ENCODE measurements around the gene LAMA3. TPM values are rescaled to one million over a fixed set of nuclear protein-coding genes. Genes with fewer than 3 reads are reported as not detected.

Gene LAMA3
- total RNA-seq, 1 experiment from 2014 or later = 5.6 TPM

DNA sequence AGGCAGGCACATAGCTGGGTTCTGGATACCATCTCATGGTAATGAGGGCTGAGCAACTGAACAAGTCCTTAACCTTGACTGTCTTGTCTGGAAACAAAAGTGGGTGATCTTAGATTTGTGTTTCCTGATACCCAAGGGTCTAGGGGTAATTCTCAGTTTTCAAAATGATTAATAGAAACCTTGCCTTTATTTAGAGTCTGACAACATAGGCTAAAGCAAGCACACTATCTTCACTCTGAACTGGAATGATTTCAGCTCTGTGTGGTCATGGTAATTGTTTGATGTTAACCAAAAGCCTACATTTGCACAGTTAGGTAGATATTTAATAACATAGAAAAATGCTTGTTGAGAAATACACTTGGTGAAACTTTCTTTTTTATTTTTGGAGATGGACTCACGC, 6.8 kb upstream of the LAMA3 start:
- CTCF ChIA-PET = interaction anchor here (0.5 kb wide), 1 partner anchor 28 kb away, joined by 3 read pairs; no protein-coding TSS in a partner anchor
- RAD21 ChIA-PET (ENCODE audit: low non-redundant PET in 1 of 2, low total read pairs in 2 of 2, uncharacterized antibody in 2 of 2, unreplicated experiment in 2 of 2) = no interaction called here
- ATAC-seq (no peak), DNase-seq (ENCODE audit: low read depth, low spot score) (no peak)
- H3K9me2 ChIP-seq (ENCODE audit: insufficient read depth) = no peaks in the 10 kb centered on the region
- H3K9me3 ChIP-seq (ENCODE audit: control insufficient read depth in 1 of 2, insufficient read depth in 1 of 2, low read depth in 1 of 2, low read length in 2 of 2) = no peaks in the 10 kb centered on the region
- no TSS peak for BruUV-seq (replicated peaks)
- no peak for TF ChIP-seq EGR1 (IDR thresholded peaks at IDR 0.05; ENCODE audit: low read depth)
- TF ChIP-seq EZH2 (IDR thresholded peaks at IDR 0.05) = no peak
- no peak for TF ChIP-seq TCF7L2 (IDR thresholded peaks at IDR 0.05; ENCODE audit: borderline replicate concordance, extremely low read depth, insufficient read depth, insufficient read length)
- no peak for TF ChIP-seq RAD21 (IDR thresholded peaks at IDR 0.05; ENCODE audit: low read depth)
- TF ChIP-seq SP1 (IDR thresholded peaks at IDR 0.05; ENCODE audit: low read depth) = no peak
- no peak for TF ChIP-seq YY1 (IDR thresholded peaks at IDR 0.05; ENCODE audit: extremely low read depth, insufficient replicate concordance, low read depth, low read length)
- no peak for TF ChIP-seq SRF (IDR thresholded peaks at IDR 0.05; ENCODE audit: low read depth)
- TF ChIP-seq SIN3A (IDR thresholded peaks at IDR 0.05; ENCODE audit: low read depth) = no peak
- no peak overlapping the region for H3K27ac ChIP-seq (ENCODE audit: low read depth, low read length)
- peaks cover 0 to under 1% of the 10 kb centered on the region in 2 experiments; a peak in 1 of 4 replicates for H3K4me1 ChIP-seq (ENCODE audit: control insufficient read depth in 1 of 2, insufficient read depth in 2 of 2, low read length in 2 of 2)
- H2AFZ ChIP-seq (ENCODE audit: low read depth, low read length, poor library complexity, severe bottlenecking) = no peak overlapping the region
- no peak overlapping the region for H3K9ac ChIP-seq (ENCODE audit: low read length)
- no peaks in the 10 kb centered on the region for H4K20me1 ChIP-seq (ENCODE audit: insufficient read depth)
- no peak overlapping the region for H3K4me2 ChIP-seq (ENCODE audit: low read length)
- H3K4me3 ChIP-seq (replicated peaks in 1 of 2; ENCODE audit: low read depth in 1 of 2, low read length in 2 of 2) = no peak overlapping the region
- POLR2A ChIA-PET = no interaction called here
- intact Hi-C loops (cut with micrococcal nuclease) = no loop called here
- H3K36me3 ChIP-seq (ENCODE audit: control insufficient read depth in 1 of 2, insufficient read depth in 2 of 2, low read length in 2 of 2) = no peaks in the 10 kb centered on the region
- H3K27me3 ChIP-seq (ENCODE audit: insufficient read depth, low read length) = no peaks in the 10 kb centered on the region
- no peaks in the 10 kb centered on the region for H3K79me2 ChIP-seq (ENCODE audit: insufficient read depth, low read length)

DNA sequence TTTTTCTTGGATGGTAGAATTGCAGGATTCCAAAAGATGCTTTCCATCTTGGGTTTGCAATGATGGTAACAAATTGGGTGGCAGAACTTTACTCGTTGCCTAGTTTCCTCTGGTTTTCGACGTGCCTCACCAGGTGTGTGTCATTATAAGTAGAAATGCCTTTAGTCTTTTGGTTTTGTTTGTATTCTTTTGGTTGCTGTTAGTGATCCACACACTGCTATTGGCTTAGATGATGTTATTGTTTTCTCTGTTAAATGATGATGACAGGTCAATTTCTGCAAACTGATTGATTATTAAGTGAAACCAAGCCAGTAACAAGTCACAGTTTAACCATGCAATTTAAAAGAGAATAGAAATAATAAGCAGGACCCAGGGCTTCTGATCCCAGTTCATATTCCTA, 6.1 kb upstream of the LAMA3 start:
- intact Hi-C loops (cut with micrococcal nuclease) = no loop called here
- Histone ChIP-seq H3K4me3 (replicated peaks in 1 of 2; ENCODE audit: low read depth in 1 of 2, low read length in 2 of 2) (no peak overlapping the region), H3K27me3 (ENCODE audit: insufficient read depth, low read length) (no peaks in the 10 kb centered on the region), H2AFZ (ENCODE audit: low read depth, low read length, poor library complexity, severe bottlenecking) (no peak overlapping the region), H3K9me3 (ENCODE audit: control insufficient read depth in 1 of 2, insufficient read depth in 1 of 2, low read depth in 1 of 2, low read length in 2 of 2) (no peaks in the 10 kb centered on the region), H3K9ac (ENCODE audit: low read length) (no peak overlapping the region), H3K79me2 (ENCODE audit: insufficient read depth, low read length) (no peaks in the 10 kb centered on the region), H3K27ac (ENCODE audit: low read depth, low read length) (no peak overlapping the region), H3K36me3 (ENCODE audit: control insufficient read depth in 1 of 2, insufficient read depth in 2 of 2, low read length in 2 of 2) (no peaks in the 10 kb centered on the region), H4K20me1 (ENCODE audit: insufficient read depth) (no peaks in the 10 kb centered on the region), H3K9me2 (ENCODE audit: insufficient read depth) (no peaks in the 10 kb centered on the region), H3K4me1 (ENCODE audit: control insufficient read depth in 1 of 2, insufficient read depth in 2 of 2, low read length in 2 of 2) (peaks cover 0 to 3% of the 10 kb centered on the region in 2 experiments; a peak in 3 of 4 replicates), H3K4me2 (ENCODE audit: low read length) (no peak overlapping the region)
- POLR2A ChIA-PET = no interaction called here
- no peak for TF ChIP-seq ELF1 (IDR thresholded peaks at IDR 0.05; ENCODE audit: borderline replicate concordance, low read depth)
- no peak for TF ChIP-seq ZFX (IDR thresholded peaks at IDR 0.05)
- TF ChIP-seq SP1 (IDR thresholded peaks at IDR 0.05; ENCODE audit: low read depth) = no peak
- no peak for TF ChIP-seq FOSL1 (IDR thresholded peaks at IDR 0.05; ENCODE audit: low read depth)
- no peak for TF ChIP-seq JUND (IDR thresholded peaks at IDR 0.05)
- no peak for TF ChIP-seq ZNF274 (IDR thresholded peaks at IDR 0.05; ENCODE audit: low read depth, low read length)
- no peak for TF ChIP-seq EZH2 (IDR thresholded peaks at IDR 0.05)
- TF ChIP-seq EZH2phosphoT487 (IDR thresholded peaks at IDR 0.05; ENCODE audit: borderline replicate concordance) = no peak
- no peak for TF ChIP-seq EGR1 (IDR thresholded peaks at IDR 0.05; ENCODE audit: low read depth)
- TF ChIP-seq TCF7L2 (IDR thresholded peaks at IDR 0.05; ENCODE audit: borderline replicate concordance, extremely low read depth, insufficient read depth, insufficient read length) = no peak
- TF ChIP-seq, protein P1, sequence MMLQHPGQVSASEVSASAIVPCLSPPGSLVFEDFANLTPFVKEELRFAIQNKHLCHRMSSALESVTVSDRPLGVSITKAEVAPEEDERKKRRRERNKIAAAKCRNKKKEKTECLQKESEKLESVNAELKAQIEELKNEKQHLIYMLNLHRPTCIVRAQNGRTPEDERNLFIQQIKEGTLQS (IDR thresholded peaks at IDR 0.05) = no peak
- no peak for TF ChIP-seq SIN3A (IDR thresholded peaks at IDR 0.05; ENCODE audit: low read depth)
- TF ChIP-seq, protein P2, sequence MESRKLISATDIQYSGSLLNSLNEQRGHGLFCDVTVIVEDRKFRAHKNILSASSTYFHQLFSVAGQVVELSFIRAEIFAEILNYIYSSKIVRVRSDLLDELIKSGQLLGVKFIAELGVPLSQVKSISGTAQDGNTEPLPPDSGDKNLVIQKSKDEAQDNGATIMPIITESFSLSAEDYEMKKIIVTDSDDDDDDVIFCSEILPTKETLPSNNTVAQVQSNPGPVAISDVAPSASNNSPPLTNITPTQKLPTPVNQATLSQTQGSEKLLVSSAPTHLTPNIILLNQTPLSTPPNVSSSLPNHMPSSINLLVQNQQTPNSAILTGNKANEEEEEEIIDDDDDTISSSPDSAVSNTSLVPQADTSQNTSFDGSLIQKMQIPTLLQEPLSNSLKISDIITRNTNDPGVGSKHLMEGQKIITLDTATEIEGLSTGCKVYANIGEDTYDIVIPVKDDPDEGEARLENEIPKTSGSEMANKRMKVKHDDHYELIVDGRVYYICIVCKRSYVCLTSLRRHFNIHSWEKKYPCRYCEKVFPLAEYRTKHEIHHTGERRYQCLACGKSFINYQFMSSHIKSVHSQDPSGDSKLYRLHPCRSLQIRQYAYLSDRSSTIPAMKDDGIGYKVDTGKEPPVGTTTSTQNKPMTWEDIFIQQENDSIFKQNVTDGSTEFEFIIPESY (IDR thresholded peaks at IDR 0.05; ENCODE audit: extremely low read depth, insufficient replicate concordance, low read length) = no peak
- no peak for TF ChIP-seq YY1 (IDR thresholded peaks at IDR 0.05; ENCODE audit: extremely low read depth, insufficient replicate concordance, low read depth, low read length)
- TF ChIP-seq SRF (IDR thresholded peaks at IDR 0.05; ENCODE audit: low read depth) = no peak
- no peak for TF ChIP-seq POLR2AphosphoS5 (IDR thresholded peaks at IDR 0.05; ENCODE audit: low read depth, low read length)
- TF ChIP-seq POLR2A (IDR thresholded peaks at IDR 0.05; ENCODE audit: borderline replicate concordance, extremely low read depth, insufficient read depth, insufficient read length) = no peak
- TF ChIP-seq, protein P3, sequence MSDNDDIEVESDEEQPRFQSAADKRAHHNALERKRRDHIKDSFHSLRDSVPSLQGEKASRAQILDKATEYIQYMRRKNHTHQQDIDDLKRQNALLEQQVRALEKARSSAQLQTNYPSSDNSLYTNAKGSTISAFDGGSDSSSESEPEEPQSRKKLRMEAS (IDR thresholded peaks at IDR 0.05) = no peak
- no TSS peak for BruUV-seq (replicated peaks)
- RAD21 ChIA-PET (ENCODE audit: low non-redundant PET in 1 of 2, low total read pairs in 2 of 2, uncharacterized antibody in 2 of 2, unreplicated experiment in 2 of 2) = no interaction called here
- CTCF ChIA-PET = no interaction called here
- no peak for ATAC-seq
- DNase-seq (ENCODE audit: low read depth, low spot score) = no peak

Measured in HCT116 (cell line).